Keratinocyte (primary cell): ENCODE data around the gene PCNT. TPM values are rescaled to one million over a fixed set of nuclear protein-coding genes. Genes with fewer than 3 reads are reported as not detected.

ENCODE experiments used
- DNase-seq: peaks from one replicate; pipeline ENCODE4 v3.0.0-alpha.2; 2011; ENCODE audit warnings: low read depth, missing footprints, low spot score
- FAIRE-seq: peaks from 2 replicates; lab custom pipeline; 2011; peaks lifted over from hg19 to GRCh38; lab: Jason Lieb, UNC
- H2AFZ ChIP-seq: 2 replicates; pipeline ENCODE4 v1.6.0; 2012; ENCODE audit warnings: low read length, control low read depth, inconsistent platforms; ENCODE audit not compliant: control insufficient read depth
- H3K27ac ChIP-seq: 2 replicates; pipeline ENCODE4 v1.5.1; 2011; ENCODE audit warnings: low read length; ENCODE audit not compliant: control insufficient read depth, insufficient read depth
- H3K27me3 ChIP-seq: 3 replicates; pipeline ENCODE4 v1.6.0; 2011; ENCODE audit warnings: low read length; ENCODE audit not compliant: control insufficient read depth, insufficient read depth; ENCODE audit errors: extremely low read depth
- H3K36me3 ChIP-seq, 2 experiments: 2 replicates in 1 of 2; 3 replicates in 1 of 2; pipeline ENCODE4 v1.5.1; 2011; ENCODE audit warnings: low read length in 2 of 2, mild to moderate bottlenecking in 1 of 2; ENCODE audit not compliant: control insufficient read depth in 2 of 2, insufficient read depth in 2 of 2; ENCODE audit errors: extremely low read depth in 1 of 2
- H3K4me1 ChIP-seq: 3 replicates; pipeline ENCODE4 v1.5.1; 2011; ENCODE audit warnings: low read length; ENCODE audit not compliant: control insufficient read depth, insufficient read depth; ENCODE audit errors: extremely low read depth
- H3K4me2 ChIP-seq: 3 replicates; pipeline ENCODE4 v1.6.0; 2011; ENCODE audit warnings: low read depth, low read length; ENCODE audit not compliant: control insufficient read depth, insufficient read depth; ENCODE audit errors: extremely low read depth
- H3K4me3 ChIP-seq, 3 experiments: fragments of 200-600 bp in 1 of 3; sonication (generic) in 1 of 3; 2 replicates in 2 of 3; 3 replicates in 1 of 3; pipeline ENCODE4 v1.5.1; 2011 to 2016; ENCODE audit warnings: low read length in 3 of 3, mild to moderate bottlenecking in 3 of 3, control low read depth in 2 of 3, inconsistent platforms in 1 of 3, low read depth in 1 of 3, mixed read lengths in 1 of 3, mixed run types in 1 of 3, moderate library complexity in 1 of 3; ENCODE audit not compliant: control insufficient read depth in 2 of 3, insufficient read depth in 2 of 3; ENCODE audit errors: extremely low read depth in 1 of 3
- H3K79me2 ChIP-seq: 2 replicates; pipeline ENCODE4 v1.6.0; 2012; ENCODE audit warnings: low read length; ENCODE audit not compliant: control insufficient read depth, insufficient read depth
- H3K9ac ChIP-seq: 3 replicates; pipeline ENCODE4 v1.6.0; 2011; ENCODE audit warnings: low read length; ENCODE audit not compliant: control insufficient read depth, insufficient read depth; ENCODE audit errors: extremely low read depth
- H3K9me1 ChIP-seq: 3 replicates; pipeline ENCODE4 v1.6.0; 2011; ENCODE audit warnings: low read length; ENCODE audit not compliant: control insufficient read depth, insufficient read depth; ENCODE audit errors: extremely low read depth
- H3K9me3 ChIP-seq: 2 replicates; pipeline ENCODE4 v1.5.1; 2012; ENCODE audit warnings: low read depth, low read length; ENCODE audit not compliant: control insufficient read depth
- H4K20me1 ChIP-seq: 3 replicates; pipeline ENCODE4 v1.6.0; 2011; ENCODE audit warnings: low read length; ENCODE audit not compliant: control insufficient read depth, insufficient read depth; ENCODE audit errors: extremely low read depth
- EZH2 ChIP-seq: IDR thresholded peaks from one replicate; pipeline ENCODE4 v1.6.1; 2012; ENCODE audit warnings: inconsistent platforms, mild to moderate bottlenecking, low read length, moderate library complexity
- dilution Hi-C: fragments of 300-500 bp; cut with MboI; formaldehyde crosslinking; loops from one replicate; pipeline ENCODE4 v1.7.0; 2020; ENCODE audit warnings: low sequenced_read_pairs; ENCODE audit not compliant: extremely low pct_ligation_motif_present
- polyA plus RNA-seq, 5 experiments: library from polyadenylated mRNA; depleted of rRNA in 3 of 5; stranded (reverse) in 3 of 5; stranded (forward) in 1 of 5; unstranded in 1 of 5; fragments of >200 nt; gene quantifications; 1 replicate in 1 of 5; 2 replicates in 3 of 5; 3 replicates in 1 of 5; pipeline versions ENCODE4 v1.2.1 to v1.2.3, GENCODE V29; 2011 to 2012; ENCODE audit warnings: missing spikeins in 2 of 5, low read depth in 1 of 5, low replicate concordance in 1 of 5
- TF ChIP-seq, protein P1 (sequence below), 3 experiments: IDR thresholded peaks in 1 of 3; conservative IDR thresholded peaks in 1 of 3; optimal IDR thresholded peaks in 1 of 3; 2 replicates in 2 of 3; 3 replicates in 1 of 3; pipeline versions ENCODE3 to v1.5.1; 2011; ENCODE audit warnings: low read length in 3 of 3, mild to moderate bottlenecking in 3 of 3, moderate library complexity in 2 of 3, control low read depth in 1 of 3, inconsistent platforms in 1 of 3; ENCODE audit not compliant: insufficient read depth in 2 of 3; ENCODE audit errors: extremely low read depth in 1 of 3

PCNT gene
- polyA plus RNA-seq, 1 donor (not counting 4 experiments of a cell fraction or from before 2014, with no cell fraction given), result 9.8 TPM

GRCh38 chr21:46291561-46291960, 32.4 kb upstream of the PCNT start:
- no peak for TF ChIP-seq EZH2
- TF ChIP-seq, protein P1, sequence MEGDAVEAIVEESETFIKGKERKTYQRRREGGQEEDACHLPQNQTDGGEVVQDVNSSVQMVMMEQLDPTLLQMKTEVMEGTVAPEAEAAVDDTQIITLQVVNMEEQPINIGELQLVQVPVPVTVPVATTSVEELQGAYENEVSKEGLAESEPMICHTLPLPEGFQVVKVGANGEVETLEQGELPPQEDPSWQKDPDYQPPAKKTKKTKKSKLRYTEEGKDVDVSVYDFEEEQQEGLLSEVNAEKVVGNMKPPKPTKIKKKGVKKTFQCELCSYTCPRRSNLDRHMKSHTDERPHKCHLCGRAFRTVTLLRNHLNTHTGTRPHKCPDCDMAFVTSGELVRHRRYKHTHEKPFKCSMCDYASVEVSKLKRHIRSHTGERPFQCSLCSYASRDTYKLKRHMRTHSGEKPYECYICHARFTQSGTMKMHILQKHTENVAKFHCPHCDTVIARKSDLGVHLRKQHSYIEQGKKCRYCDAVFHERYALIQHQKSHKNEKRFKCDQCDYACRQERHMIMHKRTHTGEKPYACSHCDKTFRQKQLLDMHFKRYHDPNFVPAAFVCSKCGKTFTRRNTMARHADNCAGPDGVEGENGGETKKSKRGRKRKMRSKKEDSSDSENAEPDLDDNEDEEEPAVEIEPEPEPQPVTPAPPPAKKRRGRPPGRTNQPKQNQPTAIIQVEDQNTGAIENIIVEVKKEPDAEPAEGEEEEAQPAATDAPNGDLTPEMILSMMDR (optimal IDR thresholded peaks at IDR 0.05 in 1 of 3, IDR thresholded peaks at IDR 0.05 in 1 of 3, conservative IDR thresholded peaks at IDR 0.05 in 1 of 3; ENCODE audit: extremely low read depth in 1 of 3, insufficient read depth in 2 of 3, low read length in 3 of 3), result no peak
- no peak for FAIRE-seq

DNA sequence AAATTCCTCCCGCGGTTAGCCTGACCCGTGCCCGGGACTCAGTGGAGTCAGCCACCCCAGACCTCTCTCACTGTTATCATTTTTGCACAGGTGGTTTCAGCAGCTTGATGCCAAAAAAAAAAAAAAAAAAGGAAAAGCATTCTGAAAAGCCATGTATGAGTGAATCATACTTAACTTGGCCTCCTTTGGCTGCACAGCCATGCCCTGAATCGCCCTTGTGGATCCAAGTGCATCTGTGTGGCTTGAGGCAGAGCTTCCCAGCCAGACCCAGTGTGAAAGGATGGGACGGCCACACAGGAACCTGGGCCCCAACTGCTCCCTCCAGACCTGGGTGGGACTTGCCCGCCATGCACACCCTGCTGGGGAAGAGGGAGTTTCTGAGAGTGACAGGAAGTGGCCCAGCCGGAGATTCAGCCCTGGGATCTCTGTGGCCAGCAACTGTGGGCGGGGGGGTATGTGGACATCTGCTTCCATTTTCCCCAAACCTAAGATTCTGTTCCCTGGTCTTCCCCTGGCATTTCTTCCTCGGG, 29.2 kb upstream of the PCNT start:
- no peak for DNase-seq
- H3K4me3 ChIP-seq, result no peak overlapping the region
- H3K27ac ChIP-seq, result no peak overlapping the region
- FAIRE-seq, result no peak
- H3K79me2 ChIP-seq, result peaks cover 2% of the 10 kb centered on the region
- no peak overlapping the region for H3K4me2 ChIP-seq
- no peaks in the 10 kb centered on the region for H3K27me3 ChIP-seq
- no peaks in the 10 kb centered on the region for H3K4me1 ChIP-seq
- H3K9me1 ChIP-seq, result no peaks in the 10 kb centered on the region
- dilution Hi-C loops, result no loop called here
- TF ChIP-seq EZH2, result no peak
- TF ChIP-seq, protein P1 (optimal IDR thresholded peaks at IDR 0.05 in 1 of 3, IDR thresholded peaks at IDR 0.05 in 1 of 3, conservative IDR thresholded peaks at IDR 0.05 in 1 of 3; ENCODE audit: extremely low read depth in 1 of 3, insufficient read depth in 2 of 3, low read length in 3 of 3), result no peak
- H2AFZ ChIP-seq, result no peak overlapping the region
- peaks cover 6 to 7% of the 10 kb centered on the region in 2 experiments for H3K36me3 ChIP-seq
- H3K9me3 ChIP-seq, result no peaks in the 10 kb centered on the region
- no peak overlapping the region for H3K9ac ChIP-seq
- no peaks in the 10 kb centered on the region for H4K20me1 ChIP-seq

More at GRCh38 chr21:46291561-46291960, 32.4 kb upstream of the PCNT start:
- Histone ChIP-seq H3K9me1 (no peaks in the 10 kb centered on the region), H3K4me3 (no peak overlapping the region), H3K9ac (no peak overlapping the region), H3K9me3 (no peaks in the 10 kb centered on the region), H3K79me2 (peaks cover 5% of the 10 kb centered on the region), H3K4me2 (no peak overlapping the region), H3K36me3 (peaks cover 0 to 7% of the 10 kb centered on the region in 2 experiments), H4K20me1 (no peaks in the 10 kb centered on the region), H2AFZ (no peak overlapping the region), H3K4me1 (peaks cover 2% of the 10 kb centered on the region), H3K27ac (no peak overlapping the region), H3K27me3 (no peaks in the 10 kb centered on the region)
- no peak for DNase-seq
- dilution Hi-C loops, result no loop called here
